NCI-H446 (cell line): Measurements from ENCODE around the gene AK8.
"Not testable (repeated sequence)": the region's sequence is repeated elsewhere in the genome, so short reads cannot be mapped to it uniquely, and the experiment has no call there.

Experiments
- DNase-seq, 2 experiments: peaks; one replicate each; lab custom pipeline; 2025; lab: John Stamatoyannopoulos, UW

Gene AK8

GRCh38 chr9:132797861-132798659, 80.0 kb downstream of the AK8 start:
- no peak for DNase-seq

DNA sequence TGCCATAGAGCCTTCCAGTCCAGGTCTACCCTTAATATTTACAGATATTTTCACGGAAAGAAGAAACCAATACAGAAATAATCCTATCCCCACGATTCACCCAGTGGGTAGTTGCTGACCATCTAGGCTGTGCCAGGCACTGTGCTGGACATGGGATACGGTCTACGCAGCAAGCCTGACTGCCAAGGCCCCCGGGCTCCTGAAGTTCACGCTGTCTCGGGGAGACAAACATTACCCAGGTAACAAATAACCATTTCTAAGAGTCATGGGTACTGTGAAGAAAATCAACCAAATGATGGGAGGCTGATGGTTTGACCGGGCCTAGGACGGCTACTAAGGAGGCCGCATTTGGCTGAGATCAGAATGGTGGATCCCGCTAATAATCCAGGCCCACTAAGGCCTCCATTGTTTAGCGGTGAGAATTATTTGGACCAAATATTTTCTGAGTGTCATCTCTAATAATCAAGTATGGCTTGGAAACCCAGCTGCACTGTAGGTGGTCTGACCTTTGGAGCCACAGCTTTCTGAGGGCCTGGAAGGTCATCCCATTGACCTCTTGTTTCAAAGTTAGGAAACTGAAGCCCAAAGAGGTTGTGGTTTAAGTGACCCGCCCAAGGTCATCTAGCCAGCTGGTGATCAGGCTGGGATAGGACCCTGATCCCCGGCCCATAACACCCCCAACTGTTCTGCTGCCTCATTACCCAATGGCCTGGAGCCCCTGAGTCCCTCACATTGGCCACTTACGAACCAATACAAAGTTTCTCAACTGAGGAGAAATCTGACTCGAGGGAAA, 82.4 kb downstream of the AK8 start:
- DNase-seq = no peak

GRCh38 chr9:132794730-132795380, 83.2 kb downstream of the AK8 start:
- DNase-seq = no peak

- DNase-seq = no peak
These were observed 84.2 kb downstream of the AK8 start for GRCh38 chr9:132793606-132794580.

DNA sequence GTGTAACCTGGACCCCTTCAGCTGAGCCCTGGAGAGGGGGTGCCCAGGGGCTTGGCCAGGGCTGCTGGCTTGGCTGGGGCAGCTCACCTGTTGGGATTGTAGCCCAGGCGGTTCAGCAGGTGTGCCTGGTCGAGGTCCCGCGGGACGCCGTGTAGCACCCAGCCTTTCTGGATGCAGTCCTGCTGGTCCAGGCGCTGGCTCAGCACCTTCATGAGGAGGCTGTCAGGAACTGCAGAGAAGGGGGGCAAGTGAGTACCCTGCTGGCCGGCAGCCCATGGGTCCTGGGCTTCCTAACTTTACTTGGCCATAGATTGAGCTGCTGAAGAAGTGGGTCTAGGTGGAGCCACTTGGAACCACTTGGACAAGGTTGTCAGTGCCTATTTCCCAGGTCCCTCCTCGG, 85.5 kb downstream of the AK8 start:
- DNase-seq = no peak

DNA sequence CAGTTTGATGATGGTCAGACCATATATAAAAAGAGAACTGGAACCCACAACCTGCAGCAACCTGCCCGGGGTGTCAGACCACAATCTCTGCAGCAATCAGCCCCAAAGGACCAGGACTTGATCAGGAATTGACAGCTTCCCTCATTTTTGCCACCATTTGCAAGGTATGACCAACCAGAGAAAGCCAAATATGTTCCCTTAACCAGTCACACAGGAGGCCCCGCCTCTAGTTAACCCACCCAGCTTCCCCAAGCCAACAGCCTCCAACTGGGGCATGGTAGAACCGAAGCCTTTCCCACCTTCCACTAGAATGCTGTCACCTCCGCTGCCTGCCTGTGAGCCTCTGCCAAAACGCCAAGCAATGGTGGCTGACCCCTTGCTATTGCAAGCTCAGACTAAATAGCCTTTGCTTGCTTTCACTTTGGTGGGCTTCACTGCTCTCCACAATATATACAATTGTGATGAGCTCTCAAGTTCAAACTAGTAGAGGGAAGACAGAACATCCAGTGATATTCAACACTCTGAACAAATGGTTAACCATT, 86.3 kb downstream of the AK8 start:
- DNase-seq = no peak

DNA sequence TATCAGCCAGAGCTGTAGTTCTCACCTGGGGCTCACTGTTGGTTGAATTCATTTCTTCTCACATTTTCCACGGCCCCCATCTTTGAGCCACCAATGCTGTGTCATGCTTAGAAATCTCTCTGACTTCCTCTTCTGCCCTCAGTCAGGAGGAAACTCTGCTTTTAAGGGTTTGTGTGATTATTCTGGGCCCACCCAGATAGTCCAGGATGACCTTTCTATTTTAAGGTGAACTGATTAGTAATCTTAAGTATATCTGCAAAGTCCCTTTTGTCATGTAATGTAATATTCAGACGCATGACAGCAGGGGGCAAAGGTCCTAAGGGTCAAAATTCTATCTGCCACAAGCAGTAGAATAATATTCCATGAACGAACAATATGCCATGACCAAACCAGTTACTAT, 88.4 kb downstream of the AK8 start:
- DNase-seq = no peak

DNA sequence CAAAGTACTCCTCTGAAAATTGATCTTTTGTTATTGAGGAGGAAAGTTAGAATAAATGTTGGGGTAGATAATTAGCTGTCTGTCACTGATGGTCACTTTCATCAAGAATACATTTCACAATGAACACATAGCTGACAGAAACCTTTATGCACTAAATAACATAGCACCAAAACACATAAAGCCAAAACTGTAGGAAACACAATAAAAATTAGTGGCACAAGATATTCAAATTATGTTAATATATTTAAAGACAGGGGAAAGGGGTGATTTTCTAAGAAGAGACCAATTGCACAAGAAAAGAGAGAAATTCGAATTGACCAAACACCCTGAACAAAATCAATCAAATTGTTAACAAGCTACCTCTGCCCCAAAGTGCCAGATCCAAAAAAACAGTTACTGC, 89.7 kb downstream of the AK8 start:
- DNase-seq = no peak

DNA sequence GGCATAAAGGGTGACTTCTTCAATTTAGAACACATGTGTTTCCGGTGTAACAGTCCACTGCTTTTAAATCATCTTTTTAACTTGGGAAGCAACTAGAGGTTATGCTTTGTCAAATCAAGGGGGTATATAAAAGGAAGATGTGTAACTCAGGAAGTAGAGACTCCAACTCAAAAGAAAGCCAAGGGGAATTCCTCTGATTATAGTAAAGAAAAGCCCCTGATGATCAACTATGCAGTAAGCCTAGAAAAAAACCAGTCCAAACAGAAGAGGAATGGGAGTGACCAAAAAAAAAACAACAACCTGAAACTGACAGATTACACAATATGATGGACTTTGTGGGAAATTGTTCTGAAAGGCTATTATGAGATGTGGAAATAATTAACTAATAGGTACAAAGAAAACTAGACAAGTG, 90.3 kb downstream of the AK8 start:
- no peak for DNase-seq

DNA sequence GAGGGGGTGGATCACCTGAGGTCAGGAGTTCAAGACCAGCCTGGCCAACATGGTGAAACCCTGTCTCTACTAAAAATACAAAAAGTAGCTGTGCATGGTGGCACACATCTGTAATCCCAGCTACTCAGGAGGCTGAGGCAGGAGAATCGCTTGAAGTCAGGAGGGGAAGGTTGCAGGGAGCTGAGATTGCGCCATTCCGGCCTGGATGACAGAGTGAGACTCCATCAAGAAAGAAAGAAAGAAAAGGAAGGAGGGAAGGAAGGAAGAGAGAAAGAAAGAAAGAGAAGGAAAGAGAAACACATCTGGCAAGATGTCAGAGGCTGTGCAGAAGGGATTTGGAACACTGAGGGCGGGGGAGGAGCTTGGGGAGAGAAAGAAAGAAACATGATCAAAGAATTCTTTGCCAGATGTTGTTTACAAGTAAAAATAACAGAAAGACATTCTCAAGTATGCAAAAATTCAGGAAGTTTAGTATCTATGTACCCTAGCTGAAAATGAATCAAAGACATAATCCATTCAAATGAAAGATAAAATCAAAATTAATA, 93.7 kb downstream of the AK8 start:
- no peak for DNase-seq

DNA sequence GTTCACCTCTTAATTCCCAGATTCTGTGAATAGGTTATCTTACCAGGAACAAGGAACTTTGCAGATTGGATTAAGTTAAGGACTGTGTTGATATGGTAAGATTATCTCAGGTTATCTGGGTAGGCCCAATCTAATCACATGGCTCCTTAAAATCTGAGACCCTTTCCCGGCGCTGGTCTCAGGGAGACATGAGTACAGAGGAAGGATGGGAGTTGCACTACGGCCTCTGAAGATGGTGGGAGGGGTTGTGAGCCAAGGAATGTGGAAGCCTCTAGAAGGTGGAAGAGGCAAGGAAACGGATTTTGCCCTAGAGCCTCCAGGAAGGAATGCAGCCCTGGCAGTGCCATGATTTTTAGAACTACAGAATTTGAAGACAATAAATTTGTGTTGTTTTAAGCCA, 95.1 kb downstream of the AK8 start:
- no peak for DNase-seq

DNA sequence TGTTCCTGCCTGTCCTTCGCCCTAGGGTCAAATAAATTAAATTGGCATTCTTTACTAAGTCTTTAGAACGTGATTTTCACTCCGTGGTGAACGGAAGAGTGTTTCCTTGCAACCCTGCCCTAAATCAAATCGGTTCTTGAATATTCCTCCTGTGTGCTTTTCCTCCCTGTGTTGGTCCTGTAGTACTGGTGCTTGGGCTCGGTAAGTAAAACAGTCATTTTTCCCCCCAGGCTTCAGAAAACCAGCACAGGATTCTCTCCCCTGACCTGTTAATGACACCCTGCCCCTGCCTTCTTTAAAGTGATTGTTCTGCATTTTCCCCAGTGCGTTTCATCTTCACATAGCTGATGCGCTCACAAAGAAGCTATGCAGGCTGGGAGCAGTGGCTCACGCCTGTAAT, 96.0 kb downstream of the AK8 start:
- no peak for DNase-seq

GRCh38 chr9:132780230-132781007, 97.7 kb downstream of the AK8 start:
- DNase-seq = no peak

GRCh38 chr9:132776891-132777290, 101.2 kb downstream of the AK8 start:
- no peak for DNase-seq

GRCh38 chr9:132776268-132776667, 101.8 kb downstream of the AK8 start:
- no peak for DNase-seq

- DNase-seq = no peak
These were observed 102.4 kb downstream of the AK8 start for GRCh38 chr9:132775720-132776119.

GRCh38 chr9:132774886-132775285, 103.2 kb downstream of the AK8 start:
- DNase-seq = no peak

GRCh38 chr9:132773764-132774339, 104.2 kb downstream of the AK8 start:
- no peak for DNase-seq

DNA sequence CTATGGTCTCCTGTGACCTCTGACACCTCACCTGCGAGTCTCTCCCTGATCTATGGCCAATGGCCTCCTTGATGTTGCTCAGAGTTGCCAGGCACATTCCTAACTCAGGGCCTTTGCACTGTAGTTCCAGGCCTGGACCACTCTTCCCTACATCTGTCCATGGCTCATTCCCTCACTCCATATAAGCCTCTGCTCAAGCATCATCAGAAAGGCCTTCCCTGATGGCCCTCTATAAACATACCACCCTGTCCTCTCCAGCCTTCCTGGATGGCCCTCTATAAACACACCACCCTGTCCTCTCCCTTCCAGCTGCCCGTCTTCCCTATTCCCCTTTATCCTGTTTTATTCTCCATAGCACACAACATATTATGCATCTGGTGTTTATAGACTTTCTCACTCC, 105.0 kb downstream of the AK8 start:
- no peak for DNase-seq

DNA sequence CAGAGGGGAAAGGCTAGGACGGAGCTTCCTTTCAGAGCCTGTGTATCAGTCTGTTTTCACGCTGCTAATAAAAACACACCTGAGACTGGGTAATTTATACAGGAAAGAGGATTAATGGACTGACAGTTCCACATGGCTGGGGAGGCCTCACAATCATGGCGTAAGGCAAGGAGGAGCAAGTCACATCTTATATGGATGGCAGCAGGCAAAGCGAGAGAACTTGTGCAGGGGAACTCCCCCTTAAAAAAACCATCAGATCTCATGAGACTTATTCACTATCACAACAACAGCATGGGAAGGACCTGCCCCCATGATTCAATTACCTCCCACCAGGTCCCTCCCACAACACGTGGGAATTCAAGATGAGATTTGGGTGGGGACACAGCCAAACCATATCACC, 106.3 kb downstream of the AK8 start:
- DNase-seq = not testable (repeated sequence)
